ENCODE measurements around the gene HSP90AB1.
A peak's percentile ranks its signal among the peaks of the same experiment; 100 is the strongest.

Gene HSP90AB1

DNA sequence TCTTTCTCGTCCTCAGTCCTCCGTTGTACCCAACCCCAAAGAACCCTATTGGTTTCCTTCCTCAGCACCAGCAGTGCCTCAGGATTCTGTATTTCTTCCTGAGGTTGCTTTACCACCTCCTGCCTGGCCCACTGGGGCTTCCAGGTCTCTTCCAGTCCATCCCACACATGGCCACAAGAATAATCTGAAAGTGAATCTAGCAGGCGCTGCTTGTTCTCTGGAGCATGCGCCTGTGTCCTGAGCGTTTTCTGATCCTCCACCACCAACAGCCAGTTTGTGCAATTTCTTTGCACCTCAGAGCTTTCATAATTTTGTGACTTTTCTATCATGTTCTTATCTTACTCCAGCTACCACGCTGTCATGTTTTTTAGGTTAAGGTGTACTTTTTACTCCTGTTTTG, 11.6 kb upstream of the HSP90AB1 start:
- H2AFZ ChIP-seq (ENCODE audit: low read depth, low read length): no peak overlapping the region
- H3K4me1 ChIP-seq (ENCODE audit: low read length): peaks cover 17% of the 10 kb centered on the region
- no peaks in the 10 kb centered on the region for H3K79me2 ChIP-seq (ENCODE audit: low read length)
- TF ChIP-seq, protein P1, sequence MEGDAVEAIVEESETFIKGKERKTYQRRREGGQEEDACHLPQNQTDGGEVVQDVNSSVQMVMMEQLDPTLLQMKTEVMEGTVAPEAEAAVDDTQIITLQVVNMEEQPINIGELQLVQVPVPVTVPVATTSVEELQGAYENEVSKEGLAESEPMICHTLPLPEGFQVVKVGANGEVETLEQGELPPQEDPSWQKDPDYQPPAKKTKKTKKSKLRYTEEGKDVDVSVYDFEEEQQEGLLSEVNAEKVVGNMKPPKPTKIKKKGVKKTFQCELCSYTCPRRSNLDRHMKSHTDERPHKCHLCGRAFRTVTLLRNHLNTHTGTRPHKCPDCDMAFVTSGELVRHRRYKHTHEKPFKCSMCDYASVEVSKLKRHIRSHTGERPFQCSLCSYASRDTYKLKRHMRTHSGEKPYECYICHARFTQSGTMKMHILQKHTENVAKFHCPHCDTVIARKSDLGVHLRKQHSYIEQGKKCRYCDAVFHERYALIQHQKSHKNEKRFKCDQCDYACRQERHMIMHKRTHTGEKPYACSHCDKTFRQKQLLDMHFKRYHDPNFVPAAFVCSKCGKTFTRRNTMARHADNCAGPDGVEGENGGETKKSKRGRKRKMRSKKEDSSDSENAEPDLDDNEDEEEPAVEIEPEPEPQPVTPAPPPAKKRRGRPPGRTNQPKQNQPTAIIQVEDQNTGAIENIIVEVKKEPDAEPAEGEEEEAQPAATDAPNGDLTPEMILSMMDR (IDR thresholded peaks at IDR 0.05; ENCODE audit: low read depth, low read length): no peak
- no peak for TF ChIP-seq EZH2phosphoT487 (IDR thresholded peaks at IDR 0.05; ENCODE audit: low read depth)
- no peak overlapping the region for H3K27ac ChIP-seq (ENCODE audit: low read length)
- H3K4me2 ChIP-seq (ENCODE audit: low read length): no peak overlapping the region
- no peak overlapping the region for H3K4me3 ChIP-seq (ENCODE audit: low read length)
- no peaks in the 10 kb centered on the region for H3K27me3 ChIP-seq (ENCODE audit: low read depth, low read length)
- peaks cover 41% of the 10 kb centered on the region for H3K36me3 ChIP-seq (replicated peaks; ENCODE audit: low read depth, low read length)
- peaks cover 5% of the 10 kb centered on the region; the same call in 1 of the 2 replicates for H4K20me1 ChIP-seq (ENCODE audit: insufficient read depth, low read length)
- H3K9ac ChIP-seq (ENCODE audit: low read length): no peak overlapping the region
- no peaks in the 10 kb centered on the region for H3K9me3 ChIP-seq (ENCODE audit: insufficient read depth, low read length)

- Histone ChIP-seq H3K27ac (ENCODE audit: low read length) (no peak overlapping the region), H3K4me1 (ENCODE audit: low read length) (peaks cover 17% of the 10 kb centered on the region), H3K4me3 (ENCODE audit: low read length) (no peak overlapping the region), H3K9ac (ENCODE audit: low read length) (no peak overlapping the region), H3K79me2 (ENCODE audit: low read length) (no peaks in the 10 kb centered on the region), H2AFZ (ENCODE audit: low read depth, low read length) (no peak overlapping the region), H3K36me3 (replicated peaks; ENCODE audit: low read depth, low read length) (peaks cover 33% of the 10 kb centered on the region), H3K27me3 (ENCODE audit: low read depth, low read length) (no peaks in the 10 kb centered on the region), H3K4me2 (ENCODE audit: low read length) (no peak overlapping the region), H4K20me1 (ENCODE audit: insufficient read depth, low read length) (peaks cover 5% of the 10 kb centered on the region; the same call in 1 of the 2 replicates), H3K9me3 (ENCODE audit: insufficient read depth, low read length) (no peaks in the 10 kb centered on the region)
- TF ChIP-seq, protein P1 (IDR thresholded peaks at IDR 0.05; ENCODE audit: low read depth, low read length): no peak
Measured at GRCh38 chr6:44235891-44236516, 10.9 kb upstream of the HSP90AB1 start.

DNA sequence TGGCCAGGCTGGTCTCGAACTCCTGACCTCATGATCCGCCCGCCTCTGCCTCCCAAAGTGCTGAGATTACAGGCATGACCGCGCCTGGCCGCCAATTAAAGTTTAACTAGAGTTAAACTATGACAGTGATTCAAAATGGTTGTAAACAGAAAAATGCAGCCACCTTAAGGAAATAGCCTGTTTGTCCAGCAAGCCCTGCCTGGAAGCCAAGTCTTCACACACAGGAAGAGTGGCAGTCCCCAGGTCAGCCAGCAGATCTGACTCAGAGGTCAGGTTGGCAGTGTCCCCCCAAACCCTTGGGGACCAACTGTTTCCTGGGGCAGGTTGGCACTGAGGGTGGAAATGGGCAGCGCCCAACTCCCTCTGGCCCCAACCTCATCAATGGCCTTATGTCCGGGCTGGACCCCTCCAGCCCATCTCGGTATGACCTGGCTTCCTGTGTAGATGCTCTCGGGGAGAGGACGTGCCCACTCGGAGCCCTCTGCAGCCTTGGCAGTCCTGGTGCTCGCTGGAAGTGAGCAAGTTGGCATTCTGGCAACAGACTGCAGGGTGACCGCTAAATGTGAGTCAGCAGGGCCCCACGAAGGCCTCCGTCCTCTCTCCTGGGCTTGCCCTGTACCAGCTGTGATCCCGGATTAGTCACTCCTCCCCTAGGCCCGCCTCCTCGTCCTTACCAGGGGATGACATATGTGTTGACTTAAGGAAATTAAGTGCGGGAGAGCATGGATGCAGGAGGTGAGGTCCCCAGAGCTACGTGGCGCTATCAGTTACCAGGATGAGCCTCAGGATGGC, 9.7 kb upstream of the HSP90AB1 start:
- peak overlapping the region; percentile 87 for H3K4me2 ChIP-seq (ENCODE audit: low read length)
- peak overlapping the region; percentile 77 for H2AFZ ChIP-seq (ENCODE audit: low read depth, low read length)
- TF ChIP-seq, protein P1 (IDR thresholded peaks at IDR 0.05; ENCODE audit: low read depth, low read length): no peak
- no peak for TF ChIP-seq EZH2phosphoT487 (IDR thresholded peaks at IDR 0.05; ENCODE audit: low read depth)
- H3K27me3 ChIP-seq (ENCODE audit: low read depth, low read length): no peaks in the 10 kb centered on the region
- peak overlapping the region; percentile 71 for H3K9ac ChIP-seq (ENCODE audit: low read length)
- peaks cover 27% of the 10 kb centered on the region for H3K36me3 ChIP-seq (replicated peaks; ENCODE audit: low read depth, low read length)
- peak overlapping the region; percentile 43 for H3K27ac ChIP-seq (ENCODE audit: low read length)
- no peaks in the 10 kb centered on the region for H3K79me2 ChIP-seq (ENCODE audit: low read length)
- peaks cover 17% of the 10 kb centered on the region for H3K4me1 ChIP-seq (ENCODE audit: low read length)
- H3K4me3 ChIP-seq (ENCODE audit: low read length): peak overlapping the region; percentile 82
- H3K9me3 ChIP-seq (ENCODE audit: insufficient read depth, low read length): no peaks in the 10 kb centered on the region
- peaks cover 5% of the 10 kb centered on the region; the same call in 1 of the 2 replicates for H4K20me1 ChIP-seq (ENCODE audit: insufficient read depth, low read length)

DNA sequence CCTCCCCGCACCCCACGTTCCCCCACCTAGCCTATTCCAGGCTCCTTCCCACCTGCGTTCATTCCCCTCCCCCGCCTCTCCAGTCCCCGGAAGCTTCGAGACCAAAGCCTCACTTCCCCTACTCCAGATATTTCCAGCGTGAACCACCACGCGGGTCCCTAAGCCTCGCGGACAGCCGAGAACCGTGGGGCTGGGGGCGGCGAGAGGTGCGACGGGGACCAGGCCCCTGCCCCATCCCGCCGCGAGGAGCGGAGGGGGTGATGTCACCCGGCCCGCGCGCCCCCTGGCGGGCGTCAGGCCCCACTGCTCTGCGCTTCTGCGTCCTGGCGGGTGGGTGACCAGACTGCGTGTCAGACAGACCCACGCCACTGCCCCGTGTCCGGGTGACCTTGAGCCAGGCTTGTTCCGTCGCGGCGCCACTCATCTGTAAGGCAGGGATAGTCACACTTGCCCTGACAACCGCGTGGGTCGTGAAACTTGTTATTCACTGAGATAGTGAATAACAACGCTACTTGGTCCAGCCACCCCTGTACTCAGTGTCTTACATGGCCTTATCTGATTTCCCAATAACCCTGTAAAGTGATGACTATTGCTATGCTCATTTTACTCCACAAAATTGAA, 9.0 kb upstream of the HSP90AB1 start:
- peak overlapping the region; percentile 82 for H3K4me3 ChIP-seq (ENCODE audit: low read length)

More for the DNA sequence above, 9.0 kb upstream of the HSP90AB1 start:
- H3K9me3 ChIP-seq (ENCODE audit: insufficient read depth, low read length): no peaks in the 10 kb centered on the region
- peak overlapping the region; percentile 71 for H3K9ac ChIP-seq (ENCODE audit: low read length)
- peak overlapping the region; percentile 43 for H3K27ac ChIP-seq (ENCODE audit: low read length)
- H3K79me2 ChIP-seq (ENCODE audit: low read length): no peaks in the 10 kb centered on the region
- peaks cover 17% of the 10 kb centered on the region for H3K4me1 ChIP-seq (ENCODE audit: low read length)
- H3K36me3 ChIP-seq (replicated peaks; ENCODE audit: low read depth, low read length): peaks cover 20% of the 10 kb centered on the region
- H4K20me1 ChIP-seq (ENCODE audit: insufficient read depth, low read length): peaks cover 5% of the 10 kb centered on the region; the same call in 1 of the 2 replicates
- TF ChIP-seq, protein P1 (IDR thresholded peaks at IDR 0.05; ENCODE audit: low read depth, low read length): peak; percentile 99
- TF ChIP-seq EZH2phosphoT487 (IDR thresholded peaks at IDR 0.05; ENCODE audit: low read depth): no peak
- peak overlapping the region; percentile 77 for H2AFZ ChIP-seq (ENCODE audit: low read depth, low read length)
- no peaks in the 10 kb centered on the region for H3K27me3 ChIP-seq (ENCODE audit: low read depth, low read length)
- H3K4me2 ChIP-seq (ENCODE audit: low read length): peak overlapping the region; percentile 87
